GM12874 (cell line): ENCODE results near the gene ABAT.

ENCODE experiments used
- CTCF ChIP-seq: IDR thresholded peaks from 2 replicates; pipeline ENCODE4 v1.5.1; 2011; ENCODE audit warnings: low read depth, mild to moderate bottlenecking, control low read depth, low read length, moderate library complexity; ENCODE audit not compliant: insufficient read depth

ABAT gene

GRCh38 chr16:8704098-8704497 is 29.7 kb downstream of the ABAT start:
- TF ChIP-seq CTCF = no peak

- no peak for TF ChIP-seq CTCF
Measured at GRCh38 chr16:8708536-8708935, 34.1 kb downstream of the ABAT start.

GRCh38 chr16:8712589-8713361 is 38.4 kb downstream of the ABAT start:
- TF ChIP-seq CTCF = no peak

- TF ChIP-seq CTCF = no peak
Measured at GRCh38 chr16:8713635-8714172, 39.3 kb downstream of the ABAT start.

GRCh38 chr16:8714174-8714573 is 39.8 kb downstream of the ABAT start:
- no peak for TF ChIP-seq CTCF

- TF ChIP-seq CTCF = no peak
Measured at GRCh38 chr16:8714807-8715206, 40.4 kb downstream of the ABAT start.

GRCh38 chr16:8716052-8716451 is 41.6 kb downstream of the ABAT start:
- TF ChIP-seq CTCF = no peak
